GM19023 (cell line): ENCODE data around the gene NOP9.
"Not testable (repeated sequence)": the region's sequence is repeated elsewhere in the genome, so short reads cannot be mapped to it uniquely, and the experiment has no call there.

Experiments used
- ATAC-seq: cut with Tn5 transposase; IDR thresholded peaks from one replicate; pipeline ENCODE4 v1.9.1; 2021; ENCODE audit warnings: mild to moderate bottlenecking, moderate library complexity; ENCODE audit not compliant: unreplicated experiment

NOP9 gene

DNA sequence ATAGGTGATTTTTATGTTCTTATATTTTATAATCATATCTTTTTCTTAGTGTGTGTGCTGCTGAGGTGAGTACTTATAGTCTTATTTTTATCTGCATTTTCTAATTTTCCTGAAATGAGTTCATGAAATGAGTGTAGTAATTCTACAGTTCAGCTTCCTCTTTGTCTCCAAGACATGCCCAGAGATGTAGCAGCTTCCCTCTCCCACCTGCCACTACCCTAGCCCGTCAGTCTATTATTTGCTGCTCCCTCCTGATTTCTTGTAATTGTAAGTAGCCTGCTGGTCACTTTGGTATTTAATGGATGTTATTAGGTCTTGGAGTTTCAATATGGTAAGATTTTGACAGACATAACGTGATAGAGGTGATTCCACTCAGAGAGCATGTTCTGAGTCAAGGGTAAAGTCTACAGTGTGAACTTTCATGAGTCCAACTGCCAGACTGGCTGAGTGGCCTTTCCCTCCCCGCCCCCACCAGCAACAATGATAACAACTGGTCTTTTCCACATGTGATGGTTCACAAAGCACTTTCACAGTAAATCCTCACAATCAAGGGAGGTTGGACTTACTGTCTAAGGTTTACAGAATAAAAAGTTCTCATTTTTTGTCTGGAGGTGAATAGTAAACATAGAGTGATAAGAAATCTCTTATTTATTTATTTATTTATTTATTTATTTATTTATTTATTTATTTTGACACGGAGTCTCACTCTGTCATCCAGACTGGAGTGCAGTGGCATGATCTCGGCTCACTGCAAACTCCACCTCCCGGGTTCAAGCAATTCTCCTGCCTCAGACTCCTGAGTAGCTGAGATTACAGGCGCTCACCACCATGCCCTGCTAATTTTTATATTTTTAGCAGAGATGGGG lies 44.4 kb downstream of the NOP9 start:
- ATAC-seq = no peak

DNA sequence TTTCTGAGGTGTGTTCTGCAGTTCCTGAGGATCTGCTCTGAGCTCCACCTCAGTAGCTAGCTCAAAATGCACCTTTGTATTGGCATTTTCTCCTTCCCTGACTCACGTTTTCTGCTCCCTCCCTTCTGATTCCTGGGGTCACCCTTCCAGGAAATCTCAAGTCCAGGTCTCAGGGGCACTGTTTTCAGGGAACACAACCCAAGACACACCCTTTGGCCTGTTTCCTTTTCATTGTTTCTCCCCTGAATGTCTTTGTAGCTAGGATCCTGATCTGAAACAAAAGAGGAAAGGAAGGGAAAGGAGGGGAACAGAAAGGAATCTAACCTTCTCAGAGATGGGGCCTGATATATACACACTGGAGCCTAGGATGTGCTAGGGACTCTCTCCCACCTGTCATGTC lies 47.5 kb downstream of the NOP9 start:
- no peak for ATAC-seq

DNA sequence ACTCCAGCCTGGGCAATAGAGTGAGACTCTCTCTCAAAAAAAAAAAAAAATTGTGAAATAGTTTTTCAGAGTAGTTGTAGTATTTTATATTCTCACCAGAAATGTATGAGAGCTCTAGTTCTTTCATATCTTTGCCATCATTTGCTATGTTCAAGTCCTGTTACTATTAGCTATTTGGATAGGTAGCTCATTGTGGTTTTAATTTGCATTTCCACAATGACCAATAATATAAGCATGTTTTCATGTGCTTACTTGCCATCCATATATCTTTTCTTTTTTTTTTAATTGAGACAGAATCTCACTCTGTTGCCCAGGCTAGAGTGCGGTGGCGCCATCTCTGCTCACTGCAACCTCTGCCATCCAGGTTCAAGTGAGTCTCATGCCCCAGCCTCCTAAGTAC lies 48.5 kb downstream of the NOP9 start:
- ATAC-seq = no peak

DNA sequence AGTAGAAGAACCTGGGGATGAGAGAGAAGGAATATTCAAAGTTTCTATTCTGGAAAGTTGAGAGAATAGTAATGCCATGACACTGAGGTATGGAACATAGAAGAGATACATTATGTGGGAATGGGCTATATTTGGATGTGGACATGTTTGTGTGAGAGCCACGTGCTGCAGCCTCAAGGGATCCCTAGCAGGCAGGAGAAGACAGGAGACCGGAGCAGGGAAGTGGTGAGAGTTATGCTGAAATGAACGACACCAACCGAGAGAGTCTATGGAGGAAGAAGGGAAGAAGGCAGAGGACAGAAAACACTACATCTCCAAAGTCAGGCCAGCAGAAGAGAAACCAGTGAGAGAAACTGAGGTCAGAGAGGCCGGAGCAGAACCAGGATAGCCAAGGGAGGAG lies 50.1 kb downstream of the NOP9 start:
- no peak for ATAC-seq

DNA sequence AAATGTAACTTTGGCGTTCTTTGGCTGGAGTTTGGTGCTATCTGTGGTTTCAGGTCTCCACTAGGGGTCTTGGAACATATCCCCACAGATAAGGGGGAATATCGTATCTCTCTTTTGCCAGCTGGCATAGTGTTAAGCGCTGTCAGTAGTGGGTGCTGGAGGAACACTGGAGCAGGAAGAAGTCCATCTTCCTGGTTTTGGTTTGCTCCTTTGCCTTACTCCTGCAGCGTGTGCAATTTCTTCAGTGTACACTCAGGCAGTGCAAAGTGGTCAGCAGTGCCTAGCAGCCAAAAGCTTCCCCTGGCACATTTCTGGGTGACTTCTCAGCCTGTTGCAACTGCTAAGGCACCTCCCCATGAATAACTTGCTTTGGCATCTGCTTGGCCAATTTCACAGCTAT lies 51.9 kb downstream of the NOP9 start:
- ATAC-seq = no peak

DNA sequence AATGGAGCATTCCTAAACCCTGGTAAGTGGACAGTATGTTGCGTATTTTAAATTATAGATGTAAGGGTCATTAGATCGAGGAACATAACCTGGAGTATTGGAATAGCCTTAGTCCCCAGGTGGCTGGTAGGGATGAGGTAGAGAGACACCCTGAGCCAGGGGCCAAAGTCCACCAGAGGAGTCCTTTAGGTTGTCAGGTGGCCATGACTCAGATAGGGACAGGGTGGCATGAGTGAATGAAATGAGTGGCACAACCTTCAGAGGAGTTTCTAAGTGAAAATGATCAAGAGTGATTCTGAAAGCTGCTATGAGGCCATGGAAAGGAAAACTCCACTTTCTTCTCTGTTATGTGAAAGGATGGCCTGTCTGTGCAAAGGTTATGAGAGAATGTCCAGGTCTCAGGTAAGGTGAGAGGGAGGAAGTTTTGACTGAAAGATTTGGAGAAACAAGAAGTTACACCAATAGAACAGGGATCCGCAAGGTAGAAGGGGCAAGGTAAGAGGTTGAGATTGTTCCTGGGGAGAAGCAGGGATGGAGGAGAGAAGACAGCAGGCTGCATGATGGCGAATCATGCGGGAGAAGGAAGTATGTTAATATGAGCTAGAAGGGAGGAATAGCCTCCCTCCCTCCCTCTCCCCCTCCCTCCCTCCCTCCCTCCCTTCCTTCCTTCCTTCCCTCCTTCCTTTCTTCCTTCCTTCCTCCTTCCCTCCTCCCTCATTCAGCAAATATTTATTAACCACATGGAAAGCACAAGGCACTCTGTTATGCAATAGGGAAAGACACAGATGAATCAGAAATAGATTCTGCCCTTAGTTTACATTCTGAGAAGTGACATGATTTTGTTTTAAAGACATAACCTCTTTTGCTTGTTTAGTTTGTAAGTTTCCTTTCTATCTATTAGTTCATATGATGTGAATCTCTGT lies 54.2 kb downstream of the NOP9 start:
- no peak for ATAC-seq

DNA sequence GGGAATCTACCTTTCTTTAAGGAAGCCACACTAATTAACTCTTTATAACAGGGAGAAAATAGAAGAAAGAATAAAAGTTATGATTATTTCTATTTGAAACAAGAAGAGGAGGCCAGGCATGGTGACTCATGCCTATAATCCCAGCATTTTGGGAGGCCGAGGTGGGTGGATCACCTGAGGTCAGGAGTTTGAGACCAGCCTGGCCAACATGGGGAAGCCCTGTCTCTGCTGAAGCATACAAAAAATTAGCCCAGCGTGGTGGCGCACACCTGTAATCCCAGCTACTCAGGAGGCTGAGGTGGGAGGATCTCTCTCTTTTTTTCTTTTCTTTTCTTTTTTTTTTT lies 54.8 kb downstream of the NOP9 start:
- ATAC-seq = not testable (repeated sequence)

DNA sequence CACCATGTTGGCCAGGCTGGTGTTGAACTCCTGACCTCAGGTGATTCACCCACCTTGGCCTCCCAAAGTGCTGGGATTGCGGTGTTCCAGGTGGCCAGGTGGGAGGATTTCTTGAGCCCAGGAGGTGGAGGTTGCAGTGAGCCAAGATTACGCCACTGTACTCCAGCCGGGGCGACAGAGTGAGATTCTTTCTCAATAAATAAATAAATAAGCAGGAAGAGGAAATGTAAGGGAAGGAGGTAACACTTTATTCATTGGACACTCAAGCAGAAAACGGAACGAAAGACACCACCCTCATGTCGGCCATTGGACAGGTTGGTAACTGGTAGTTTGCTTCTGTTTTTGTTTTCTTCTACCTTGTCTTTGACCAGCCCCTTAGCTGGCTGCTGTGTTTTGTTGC lies 55.4 kb downstream of the NOP9 start:
- ATAC-seq = no peak

DNA sequence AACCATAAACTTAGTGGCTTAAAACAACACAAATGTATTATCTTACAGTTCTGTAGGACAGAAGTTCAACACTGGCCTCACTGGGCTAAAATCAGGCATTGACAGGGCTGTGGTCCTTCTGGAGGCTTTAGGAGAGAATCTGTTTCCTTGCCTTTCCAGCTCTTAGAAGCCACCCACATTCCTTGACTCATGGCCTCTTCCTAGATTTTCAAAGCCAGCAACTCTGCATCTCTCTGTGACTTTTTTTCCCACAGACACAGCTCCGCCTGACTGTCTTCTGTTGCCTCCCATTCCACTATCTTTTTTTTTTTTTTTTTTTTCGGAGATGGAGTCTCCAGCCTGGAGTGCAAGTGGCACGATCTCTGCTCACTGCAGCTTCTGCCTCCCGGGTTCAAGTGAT lies 56.6 kb downstream of the NOP9 start:
- ATAC-seq = no peak
